GM23338 (cell line): ENCODE results near the gene MLLT10. TPM values are rescaled to one million over a fixed set of nuclear protein-coding genes. Genes with fewer than 3 reads are reported as not detected.
A peak's percentile ranks its signal among the peaks of the same experiment; 100 is the strongest.

Source experiments
- ATAC-seq: fragments of 200-7000 bp; cut with Tn5 transposase; 3 replicates; pipeline ENCODE4 v1.9.1; 2020
- DNase-seq: peaks from one replicate; pipeline ENCODE4 v3.0.0-alpha.2; 2015; ENCODE audit warnings: low spot score
- H2AFZ ChIP-seq: fragments of 200-600 bp; sonication (generic); 2 replicates; pipeline ENCODE4 v1.8.0; 2016; ENCODE audit warnings: antibody characterized with exemption, mild to moderate bottlenecking, moderate library complexity
- H3F3A ChIP-seq: fragments of 200-600 bp; sonication (generic); replicated peaks from 2 replicates; pipeline ENCODE4 v1.8.0; 2017; ENCODE audit warnings: antibody characterized with exemption, mixed run types, low read depth
- H3K27ac ChIP-seq: fragments of 200-600 bp; sonication (generic); 2 replicates; pipeline ENCODE4 v1.6.1; 2016; ENCODE audit warnings: low read depth
- H3K27me3 ChIP-seq: fragments of 200-600 bp; sonication (generic); 2 replicates; pipeline ENCODE4 v1.8.0; 2016; ENCODE audit warnings: mild to moderate bottlenecking, mixed run types, moderate library complexity; ENCODE audit not compliant: insufficient read depth
- H3K36me3 ChIP-seq: fragments of 200-600 bp; sonication (generic); 2 replicates; pipeline ENCODE4 v1.8.0; 2016; ENCODE audit warnings: mild to moderate bottlenecking; ENCODE audit not compliant: insufficient read depth
- H3K4me1 ChIP-seq: fragments of 200-600 bp; sonication (generic); 2 replicates; pipeline ENCODE4 v1.8.0; 2016; ENCODE audit warnings: mild to moderate bottlenecking, moderate library complexity; ENCODE audit not compliant: insufficient read depth
- H3K4me2 ChIP-seq: fragments of 200-600 bp; sonication (generic); 2 replicates; pipeline ENCODE4 v1.7.1; 2017; ENCODE audit warnings: mixed run types
- H3K4me3 ChIP-seq: fragments of 200-600 bp; sonication (generic); 2 replicates; pipeline ENCODE4 v1.6.1; 2016; ENCODE audit warnings: mixed run types
- H3K79me2 ChIP-seq: fragments of 200-600 bp; sonication (generic); replicated peaks from 2 replicates; pipeline ENCODE4 v1.8.0; 2017; ENCODE audit warnings: mild to moderate bottlenecking; ENCODE audit not compliant: insufficient read depth
- H3K9me2 ChIP-seq: fragments of 200-600 bp; sonication (generic); 2 replicates; pipeline ENCODE4 v1.8.0; 2017; ENCODE audit not compliant: insufficient read depth
- H4K20me1 ChIP-seq: fragments of 200-600 bp; sonication (generic); replicated peaks from 2 replicates; pipeline ENCODE4 v1.8.0; 2017; ENCODE audit warnings: mild to moderate bottlenecking; ENCODE audit not compliant: insufficient read depth
- H3K27ac Mint-ChIP-seq: 2 replicates; pipeline ENCODE4 v1.8.0; 2020; ENCODE audit warnings: inconsistent platforms, mild to moderate bottlenecking, moderate library complexity, mixed read lengths
- H3K27me3 Mint-ChIP-seq: 3 replicates; pipeline ENCODE4 v1.8.0; 2022; ENCODE audit warnings: low read depth, mild to moderate bottlenecking, moderate library complexity, mixed read lengths, inconsistent platforms; ENCODE audit not compliant: insufficient read depth, poor library complexity
- H3K36me3 Mint-ChIP-seq: 3 replicates; pipeline ENCODE4 v1.8.0; 2021; ENCODE audit warnings: low read depth, mild to moderate bottlenecking, inconsistent platforms, moderate library complexity, mixed read lengths
- H3K4me1 Mint-ChIP-seq: 3 replicates; pipeline ENCODE4 v1.8.0; 2020; ENCODE audit warnings: mild to moderate bottlenecking, inconsistent platforms, mixed read lengths
- H3K4me3 Mint-ChIP-seq: 3 replicates; pipeline ENCODE4 v1.8.0; 2021; ENCODE audit warnings: moderate library complexity, mild to moderate bottlenecking, inconsistent platforms, mixed read lengths
- H3K9me3 Mint-ChIP-seq: 3 replicates; pipeline ENCODE4 v1.8.0; 2020; ENCODE audit warnings: moderate library complexity, mild to moderate bottlenecking, inconsistent platforms, mixed read lengths
- CREB1 ChIP-seq: fragments of 250-450 bp; sonication (Bioruptor Pico); IDR thresholded peaks from 2 replicates; pipeline ENCODE4 v1.5.0; 2020; ENCODE audit warnings: low read depth, mild to moderate bottlenecking, moderate library complexity
- EZH2 ChIP-seq: fragments of 200-600 bp; sonication (generic); IDR thresholded peaks from one replicate; pipeline ENCODE4 v1.8.0; 2017; ENCODE audit warnings: antibody characterized with exemption, mild to moderate bottlenecking, low read depth; ENCODE audit not compliant: unreplicated experiment
- EZH2phosphoT487 ChIP-seq: fragments of 200-600 bp; sonication (generic); IDR thresholded peaks from one replicate; pipeline ENCODE4 v1.8.1; 2018; ENCODE audit warnings: antibody characterized with exemption; ENCODE audit not compliant: unreplicated experiment
- JUNB ChIP-seq: IDR thresholded peaks from one replicate; pipeline ENCODE4 v1.6.1; 2016; ENCODE audit warnings: antibody characterized with exemption; ENCODE audit not compliant: unreplicated experiment
- NANOG ChIP-seq: IDR thresholded peaks from 2 replicates; pipeline ENCODE4 v1.6.1; 2016; ENCODE audit warnings: antibody characterized with exemption, borderline replicate concordance
- STAT1 ChIP-seq: IDR thresholded peaks from one replicate; pipeline ENCODE4 v1.6.1; 2016; ENCODE audit warnings: antibody characterized with exemption; ENCODE audit not compliant: unreplicated experiment
- ZNF114 ChIP-seq: fragments of 250-450 bp; sonication (Bioruptor Pico); IDR thresholded peaks from 2 replicates; pipeline ENCODE4 v1.5.0; 2020; ENCODE audit warnings: mild to moderate bottlenecking, moderate library complexity
- ZNF331 ChIP-seq: fragments of 250-450 bp; sonication (Bioruptor Pico); IDR thresholded peaks from 2 replicates; pipeline ENCODE4 v1.5.0; 2020; ENCODE audit warnings: low read depth, mild to moderate bottlenecking, moderate library complexity
- polyA plus RNA-seq: library from polyadenylated mRNA; unstranded; fragments of >200 nt; fragmentation: Nextera tagmentation; extraction: Ambion mirVana; gene quantifications from 2 replicates; pipeline ENCODE4 v1.2.1, GENCODE V29; 2016
- total RNA-seq: library from RNA; depleted of rRNA; stranded (reverse); fragments of >200 nt; shearing (Covaris generic); gene quantifications from 2 replicates; pipeline ENCODE4 v1.2.3, GENCODE V29; 2014
- TF ChIP-seq, protein P1 (sequence below): fragments of 250-450 bp; sonication (Bioruptor Pico); IDR thresholded peaks from 2 replicates; pipeline ENCODE4 v1.5.0; 2020; ENCODE audit warnings: mild to moderate bottlenecking, moderate library complexity
- TF ChIP-seq, protein P2 (sequence below), 2 experiments: fragments of 200-600 bp in 1 of 2; sonication (generic) in 1 of 2; conservative IDR thresholded peaks; 2 replicates each; pipeline versions ENCODE4 v1.5.1 to v1.6.1; 2016 to 2017; ENCODE audit warnings: antibody characterized with exemption in 2 of 2, low read depth in 2 of 2, mild to moderate bottlenecking in 2 of 2, moderate library complexity in 1 of 2
- TF ChIP-seq, protein P3 (sequence below): IDR thresholded peaks from one replicate; pipeline ENCODE4 v1.6.1; 2018; ENCODE audit warnings: antibody characterized with exemption; ENCODE audit not compliant: unreplicated experiment

The MLLT10 gene
- total and polyA plus RNA-seq, 2 experiments from 2014 or later = 28.8 to 55.4 TPM

DNA sequence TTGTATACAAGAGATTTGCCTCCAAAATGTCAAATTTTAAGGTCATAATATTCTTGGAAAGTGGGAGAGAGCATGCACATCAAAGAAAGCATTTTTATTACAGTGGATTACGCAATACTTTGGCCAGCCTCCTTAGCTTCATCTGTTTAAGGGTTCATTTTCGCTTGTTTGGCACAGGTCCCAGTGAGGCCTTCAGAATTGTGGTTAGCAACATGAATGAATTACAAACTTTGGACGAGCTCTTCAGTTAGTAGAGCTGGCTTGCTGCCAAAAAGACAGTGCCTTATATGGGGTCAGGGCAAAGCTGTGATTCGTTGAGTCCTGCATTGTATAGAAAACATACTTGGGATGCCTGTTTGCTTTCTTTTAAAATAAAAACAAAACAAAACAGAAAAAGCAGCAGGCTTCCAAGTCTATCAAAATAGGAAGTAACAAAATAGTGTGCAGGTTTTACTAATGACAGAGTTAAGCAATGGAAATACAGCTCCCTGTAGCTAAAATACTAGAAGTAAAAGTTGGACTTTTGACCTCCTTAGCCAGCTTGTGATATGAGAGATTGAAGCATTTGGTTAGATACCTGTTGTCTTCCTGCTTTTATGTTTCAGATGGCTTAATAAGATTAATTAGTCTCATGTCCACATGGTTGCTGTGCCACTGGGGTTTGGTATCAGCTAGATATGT, 190.8 kb downstream of the MLLT10 start (continued):
- TF ChIP-seq EZH2phosphoT487 = no peak
- no peak for TF ChIP-seq EZH2
- TF ChIP-seq STAT1 = no peak

DNA sequence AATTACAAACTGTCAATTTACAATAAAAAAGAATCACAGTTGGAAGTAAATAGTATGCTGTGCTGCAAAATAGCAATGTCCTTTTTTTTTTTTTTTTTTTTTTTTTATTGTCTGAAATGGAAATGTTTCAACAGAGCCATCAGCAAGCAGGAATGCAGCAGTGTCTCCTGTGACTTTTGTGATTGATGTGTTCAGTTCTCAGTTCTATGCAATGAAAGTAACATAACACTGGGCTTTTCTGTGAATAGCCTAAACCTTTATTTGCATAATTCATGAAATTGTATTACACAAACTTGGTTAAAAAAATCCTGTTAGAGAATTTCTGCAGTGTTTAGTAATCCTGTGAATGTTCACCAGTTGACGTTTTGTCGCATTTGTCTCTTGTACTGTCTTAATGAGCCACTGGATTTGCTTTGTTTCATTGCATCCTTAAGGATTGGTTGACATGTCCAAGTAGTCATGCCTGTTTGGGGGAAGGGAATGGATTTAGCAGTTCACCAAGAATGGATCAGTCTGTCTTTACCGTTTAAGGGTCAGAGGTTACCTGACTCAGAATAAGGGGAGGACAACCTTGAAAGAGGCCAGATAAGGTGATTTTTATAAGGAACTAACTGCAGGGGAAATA, 192.7 kb downstream of the MLLT10 start:
- Mint-ChIP-seq H3K4me1 (peaks cover 46% of the 10 kb centered on the region), H3K9me3 (no peaks in the 10 kb centered on the region), H3K27ac (peak overlapping the region; percentile 67), H3K36me3 (peaks cover 23% of the 10 kb centered on the region; the same call in 2 of the 3 replicates), H3K27me3 (no peaks in the 10 kb centered on the region), H3K4me3 (no peak overlapping the region)
- 0 out of 2 replicates have a peak, but pooled peaks cover 5% of the 10 kb centered on the region for H3K79me2 ChIP-seq
- H3K4me2 ChIP-seq = no peak overlapping the region
- H4K20me1 ChIP-seq = no peaks in the 10 kb centered on the region
- no peak overlapping the region for H2AFZ ChIP-seq
- H3K9me2 ChIP-seq = no peaks in the 10 kb centered on the region
- H3K4me1 ChIP-seq = peaks cover 26% of the 10 kb centered on the region
- DNase-seq (no peak), ATAC-seq (no peak; the same call in 2 of the 3 replicates)
- no peaks in the 10 kb centered on the region for H3F3A ChIP-seq
- H3K27ac ChIP-seq = peak overlapping the region; percentile 56; the same call in 1 of the 2 replicates
- H3K4me3 ChIP-seq = no peak overlapping the region
- no peaks in the 10 kb centered on the region for H3K27me3 ChIP-seq
- H3K36me3 ChIP-seq = no peaks in the 10 kb centered on the region; the same call in 1 of the 2 replicates
- TF ChIP-seq EZH2 = no peak
- TF ChIP-seq, protein P1, sequence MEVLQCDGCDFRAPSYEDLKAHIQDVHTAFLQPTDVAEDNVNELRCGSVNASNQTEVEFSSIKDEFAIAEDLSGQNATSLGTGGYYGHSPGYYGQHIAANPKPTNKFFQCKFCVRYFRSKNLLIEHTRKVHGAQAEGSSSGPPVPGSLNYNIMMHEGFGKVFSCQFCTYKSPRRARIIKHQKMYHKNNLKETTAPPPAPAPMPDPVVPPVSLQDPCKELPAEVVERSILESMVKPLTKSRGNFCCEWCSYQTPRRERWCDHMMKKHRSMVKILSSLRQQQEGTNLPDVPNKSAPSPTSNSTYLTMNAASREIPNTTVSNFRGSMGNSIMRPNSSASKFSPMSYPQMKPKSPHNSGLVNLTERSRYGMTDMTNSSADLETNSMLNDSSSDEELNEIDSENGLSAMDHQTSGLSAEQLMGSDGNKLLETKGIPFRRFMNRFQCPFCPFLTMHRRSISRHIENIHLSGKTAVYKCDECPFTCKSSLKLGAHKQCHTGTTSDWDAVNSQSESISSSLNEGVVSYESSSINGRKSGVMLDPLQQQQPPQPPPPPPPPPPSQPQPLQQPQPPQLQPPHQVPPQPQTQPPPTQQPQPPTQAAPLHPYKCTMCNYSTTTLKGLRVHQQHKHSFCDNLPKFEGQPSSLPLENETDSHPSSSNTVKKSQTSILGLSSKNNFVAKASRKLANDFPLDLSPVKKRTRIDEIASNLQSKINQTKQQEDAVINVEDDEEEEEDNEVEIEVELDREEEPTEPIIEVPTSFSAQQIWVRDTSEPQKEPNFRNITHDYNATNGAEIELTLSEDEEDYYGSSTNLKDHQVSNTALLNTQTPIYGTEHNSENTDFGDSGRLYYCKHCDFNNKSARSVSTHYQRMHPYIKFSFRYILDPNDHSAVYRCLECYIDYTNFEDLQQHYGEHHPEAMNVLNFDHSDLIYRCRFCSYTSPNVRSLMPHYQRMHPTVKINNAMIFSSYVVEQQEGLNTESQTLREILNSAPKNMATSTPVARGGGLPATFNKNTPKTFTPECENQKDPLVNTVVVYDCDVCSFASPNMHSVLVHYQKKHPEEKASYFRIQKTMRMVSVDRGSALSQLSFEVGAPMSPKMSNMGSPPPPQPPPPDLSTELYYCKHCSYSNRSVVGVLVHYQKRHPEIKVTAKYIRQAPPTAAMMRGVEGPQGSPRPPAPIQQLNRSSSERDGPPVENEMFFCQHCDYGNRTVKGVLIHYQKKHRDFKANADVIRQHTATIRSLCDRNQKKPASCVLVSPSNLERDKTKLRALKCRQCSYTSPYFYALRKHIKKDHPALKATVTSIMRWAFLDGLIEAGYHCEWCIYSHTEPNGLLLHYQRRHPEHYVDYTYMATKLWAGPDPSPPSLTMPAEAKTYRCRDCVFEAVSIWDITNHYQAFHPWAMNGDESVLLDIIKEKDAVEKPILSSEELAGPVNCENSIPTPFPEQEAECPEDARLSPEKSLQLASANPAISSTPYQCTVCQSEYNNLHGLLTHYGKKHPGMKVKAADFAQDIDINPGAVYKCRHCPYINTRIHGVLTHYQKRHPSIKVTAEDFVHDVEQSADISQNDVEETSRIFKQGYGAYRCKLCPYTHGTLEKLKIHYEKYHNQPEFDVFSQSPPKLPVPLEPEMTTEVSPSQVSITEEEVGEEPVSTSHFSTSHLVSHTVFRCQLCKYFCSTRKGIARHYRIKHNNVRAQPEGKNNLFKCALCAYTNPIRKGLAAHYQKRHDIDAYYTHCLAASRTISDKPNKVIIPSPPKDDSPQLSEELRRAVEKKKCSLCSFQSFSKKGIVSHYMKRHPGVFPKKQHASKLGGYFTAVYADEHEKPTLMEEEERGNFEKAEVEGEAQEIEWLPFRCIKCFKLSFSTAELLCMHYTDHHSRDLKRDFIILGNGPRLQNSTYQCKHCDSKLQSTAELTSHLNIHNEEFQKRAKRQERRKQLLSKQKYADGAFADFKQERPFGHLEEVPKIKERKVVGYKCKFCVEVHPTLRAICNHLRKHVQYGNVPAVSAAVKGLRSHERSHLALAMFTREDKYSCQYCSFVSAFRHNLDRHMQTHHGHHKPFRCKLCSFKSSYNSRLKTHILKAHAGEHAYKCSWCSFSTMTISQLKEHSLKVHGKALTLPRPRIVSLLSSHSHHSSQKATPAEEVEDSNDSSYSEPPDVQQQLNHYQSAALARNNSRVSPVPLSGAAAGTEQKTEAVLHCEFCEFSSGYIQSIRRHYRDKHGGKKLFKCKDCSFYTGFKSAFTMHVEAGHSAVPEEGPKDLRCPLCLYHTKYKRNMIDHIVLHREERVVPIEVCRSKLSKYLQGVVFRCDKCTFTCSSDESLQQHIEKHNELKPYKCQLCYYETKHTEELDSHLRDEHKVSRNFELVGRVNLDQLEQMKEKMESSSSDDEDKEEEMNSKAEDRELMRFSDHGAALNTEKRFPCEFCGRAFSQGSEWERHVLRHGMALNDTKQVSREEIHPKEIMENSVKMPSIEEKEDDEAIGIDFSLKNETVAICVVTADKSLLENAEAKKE = no peak
- TF ChIP-seq, protein P2, sequence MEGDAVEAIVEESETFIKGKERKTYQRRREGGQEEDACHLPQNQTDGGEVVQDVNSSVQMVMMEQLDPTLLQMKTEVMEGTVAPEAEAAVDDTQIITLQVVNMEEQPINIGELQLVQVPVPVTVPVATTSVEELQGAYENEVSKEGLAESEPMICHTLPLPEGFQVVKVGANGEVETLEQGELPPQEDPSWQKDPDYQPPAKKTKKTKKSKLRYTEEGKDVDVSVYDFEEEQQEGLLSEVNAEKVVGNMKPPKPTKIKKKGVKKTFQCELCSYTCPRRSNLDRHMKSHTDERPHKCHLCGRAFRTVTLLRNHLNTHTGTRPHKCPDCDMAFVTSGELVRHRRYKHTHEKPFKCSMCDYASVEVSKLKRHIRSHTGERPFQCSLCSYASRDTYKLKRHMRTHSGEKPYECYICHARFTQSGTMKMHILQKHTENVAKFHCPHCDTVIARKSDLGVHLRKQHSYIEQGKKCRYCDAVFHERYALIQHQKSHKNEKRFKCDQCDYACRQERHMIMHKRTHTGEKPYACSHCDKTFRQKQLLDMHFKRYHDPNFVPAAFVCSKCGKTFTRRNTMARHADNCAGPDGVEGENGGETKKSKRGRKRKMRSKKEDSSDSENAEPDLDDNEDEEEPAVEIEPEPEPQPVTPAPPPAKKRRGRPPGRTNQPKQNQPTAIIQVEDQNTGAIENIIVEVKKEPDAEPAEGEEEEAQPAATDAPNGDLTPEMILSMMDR (conservative IDR thresholded peaks at IDR 0.05; ENCODE audit: low read depth in 2 of 2) = no peak
- TF ChIP-seq ZNF114 (CRISPR knock-in tag) = no peak
- TF ChIP-seq, protein P3, sequence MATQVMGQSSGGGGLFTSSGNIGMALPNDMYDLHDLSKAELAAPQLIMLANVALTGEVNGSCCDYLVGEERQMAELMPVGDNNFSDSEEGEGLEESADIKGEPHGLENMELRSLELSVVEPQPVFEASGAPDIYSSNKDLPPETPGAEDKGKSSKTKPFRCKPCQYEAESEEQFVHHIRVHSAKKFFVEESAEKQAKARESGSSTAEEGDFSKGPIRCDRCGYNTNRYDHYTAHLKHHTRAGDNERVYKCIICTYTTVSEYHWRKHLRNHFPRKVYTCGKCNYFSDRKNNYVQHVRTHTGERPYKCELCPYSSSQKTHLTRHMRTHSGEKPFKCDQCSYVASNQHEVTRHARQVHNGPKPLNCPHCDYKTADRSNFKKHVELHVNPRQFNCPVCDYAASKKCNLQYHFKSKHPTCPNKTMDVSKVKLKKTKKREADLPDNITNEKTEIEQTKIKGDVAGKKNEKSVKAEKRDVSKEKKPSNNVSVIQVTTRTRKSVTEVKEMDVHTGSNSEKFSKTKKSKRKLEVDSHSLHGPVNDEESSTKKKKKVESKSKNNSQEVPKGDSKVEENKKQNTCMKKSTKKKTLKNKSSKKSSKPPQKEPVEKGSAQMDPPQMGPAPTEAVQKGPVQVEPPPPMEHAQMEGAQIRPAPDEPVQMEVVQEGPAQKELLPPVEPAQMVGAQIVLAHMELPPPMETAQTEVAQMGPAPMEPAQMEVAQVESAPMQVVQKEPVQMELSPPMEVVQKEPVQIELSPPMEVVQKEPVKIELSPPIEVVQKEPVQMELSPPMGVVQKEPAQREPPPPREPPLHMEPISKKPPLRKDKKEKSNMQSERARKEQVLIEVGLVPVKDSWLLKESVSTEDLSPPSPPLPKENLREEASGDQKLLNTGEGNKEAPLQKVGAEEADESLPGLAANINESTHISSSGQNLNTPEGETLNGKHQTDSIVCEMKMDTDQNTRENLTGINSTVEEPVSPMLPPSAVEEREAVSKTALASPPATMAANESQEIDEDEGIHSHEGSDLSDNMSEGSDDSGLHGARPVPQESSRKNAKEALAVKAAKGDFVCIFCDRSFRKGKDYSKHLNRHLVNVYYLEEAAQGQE = no peak
- no peak for TF ChIP-seq EZH2phosphoT487
- no peak for TF ChIP-seq NANOG
- TF ChIP-seq JUNB = no peak
- no peak for TF ChIP-seq CREB1
- TF ChIP-seq ZNF331 (CRISPR knock-in tag) = no peak
